Suppressor macrophage treated with lipopolysaccharide for 1 hour (primary cell): ENCODE measurements around the gene SCUBE2.
A peak's percentile ranks its signal among the peaks of the same experiment; 100 is the strongest.
"Not testable (repeated sequence)": the region's sequence is repeated elsewhere in the genome, so short reads cannot be mapped to it uniquely, and the experiment has no call there.

Source experiments
- DNase-seq, 3 donors: peaks; one replicate each; pipeline ENCODE4 v3.0.0-alpha.2; 2020 to 2022

SCUBE2 gene

GRCh38 chr11:9004183-9004926, 87.0 kb downstream of the SCUBE2 start:
- no peak for DNase-seq

GRCh38 chr11:9003573-9004182, 87.7 kb downstream of the SCUBE2 start, which contains the start of gene NRIP3:
TSS of gene NRIP3 (minus strand) at chr11:9004001. CDS start at chr11:9003935, 66 bp downstream.
- peak; percentile 79 to 93 (median 90) for DNase-seq

GRCh38 chr11:9002920-9003572, 88.4 kb downstream of the SCUBE2 start:
- DNase-seq: peak; percentile 47 to 66 (median 54)

- DNase-seq: peak; percentile 89 to 97 (median 96)
These were observed 89.7 kb downstream of the SCUBE2 start for GRCh38 chr11:9001736-9002135.

GRCh38 chr11:8998017-8998416, 93.4 kb downstream of the SCUBE2 start:
- DNase-seq: no peak

- peak; percentile 19 to 50 (median 40) for DNase-seq
These were observed 93.9 kb downstream of the SCUBE2 start for GRCh38 chr11:8997451-8997850.

GRCh38 chr11:8989453-8989852, 101.9 kb downstream of the SCUBE2 start:
- peak; percentile 38 to 66 (median 63) for DNase-seq

- DNase-seq: no peak
These were observed 102.8 kb downstream of the SCUBE2 start for GRCh38 chr11:8988329-8989234.

GRCh38 chr11:8987446-8987845, 104.0 kb downstream of the SCUBE2 start:
- DNase-seq: no peak

GRCh38 chr11:8986772-8987171, 104.6 kb downstream of the SCUBE2 start:
- DNase-seq: not testable (repeated sequence)

GRCh38 chr11:8985462-8985861, 105.9 kb downstream of the SCUBE2 start:
- no peak for DNase-seq

GRCh38 chr11:8983552-8983951, 107.8 kb downstream of the SCUBE2 start:
- no peak for DNase-seq

- DNase-seq: no peak
These were observed 110.9 kb downstream of the SCUBE2 start for GRCh38 chr11:8980485-8980884.

GRCh38 chr11:8979365-8979764, 112.0 kb downstream of the SCUBE2 start:
- DNase-seq: not testable (repeated sequence)

- peak in 2 of 3 donors; percentile 30 to 50 for DNase-seq
These were observed 118.3 kb downstream of the SCUBE2 start for GRCh38 chr11:8973121-8973520.

GRCh38 chr11:8971924-8972316, 119.5 kb downstream of the SCUBE2 start:
- DNase-seq: no peak

- DNase-seq: no peak
These were observed 120.0 kb downstream of the SCUBE2 start for GRCh38 chr11:8971196-8971923.
